Jurkat, Clone E6-1 (cell line): ENCODE measurements around the gene NLGN1.

ENCODE experiments used
- DNase-seq: peaks from one replicate; pipeline ENCODE4 v3.0.0-alpha.2; 2011; ENCODE audit warnings: low read depth, low spot score
- H3K4me3 ChIP-seq: 2 replicates; pipeline ENCODE4 v1.5.1; 2011; ENCODE audit warnings: mild to moderate bottlenecking, low read length, control low read depth, moderate library complexity

Gene NLGN1

DNA sequence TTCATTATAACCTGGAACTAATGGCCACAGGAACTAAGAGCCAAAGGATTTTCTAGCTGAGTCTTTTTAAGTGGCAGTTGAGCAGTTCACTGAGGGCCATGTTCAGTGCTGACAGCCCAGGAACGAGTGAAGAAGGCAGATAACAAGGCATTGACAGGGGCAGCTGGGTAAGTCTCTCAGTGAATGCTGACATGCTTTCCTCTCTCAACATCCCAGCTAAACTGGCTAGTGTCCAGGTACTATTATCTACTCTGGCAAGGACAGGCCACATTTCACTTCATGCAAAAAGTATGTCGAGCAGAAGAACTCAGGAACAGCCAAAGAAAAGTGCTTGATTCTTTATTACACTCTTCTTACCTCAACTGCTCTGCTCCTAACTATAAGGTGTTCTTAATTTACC is 515.9 kb downstream of the NLGN1 start:
- H3K4me3 ChIP-seq = no peak overlapping the region
- no peak for DNase-seq

DNA sequence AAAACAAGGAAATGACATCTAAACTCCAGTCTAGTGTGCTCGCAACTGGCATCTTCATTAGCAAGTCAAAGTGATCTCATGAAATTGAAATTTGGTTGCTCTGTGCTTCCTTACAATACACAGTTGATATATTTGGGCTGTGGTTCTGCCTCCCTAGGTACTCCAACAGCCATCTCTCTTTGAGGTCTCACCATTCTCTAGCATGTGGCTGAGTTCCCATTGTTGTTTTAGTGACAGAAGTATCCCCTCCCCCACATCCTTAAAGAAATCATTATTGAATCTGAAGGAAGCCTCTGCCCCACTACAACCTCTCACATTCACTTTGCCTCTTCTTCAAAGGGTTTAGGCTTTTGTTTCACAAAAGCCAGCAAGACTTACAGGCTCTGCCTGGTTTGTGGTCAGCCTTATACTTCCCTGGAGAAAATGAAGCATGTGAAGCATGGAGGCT is 516.5 kb downstream of the NLGN1 start:
- no peak overlapping the region for H3K4me3 ChIP-seq

DNA sequence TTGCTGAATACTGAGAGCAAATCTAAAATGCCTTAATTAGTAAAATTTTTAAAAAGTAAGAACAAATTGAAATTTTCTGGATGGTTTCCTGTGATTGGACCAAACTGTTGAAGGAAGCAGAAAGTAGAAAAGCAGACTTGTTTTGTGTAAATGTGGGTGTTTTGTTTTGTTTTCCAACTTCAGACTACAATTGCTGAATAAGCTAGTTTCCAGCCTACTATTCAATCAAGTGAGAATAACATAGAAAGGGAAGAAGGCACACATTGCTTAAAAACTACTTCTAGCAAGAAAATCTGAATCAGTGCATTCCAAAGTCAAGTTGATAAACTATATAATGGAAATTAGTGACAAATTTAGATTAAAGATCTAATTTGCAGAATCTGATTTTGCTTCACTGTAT is 519.3 kb downstream of the NLGN1 start:
- no peak overlapping the region for H3K4me3 ChIP-seq
- no peak for DNase-seq

More for the DNA sequence above, 516.5 kb downstream of the NLGN1 start:
- DNase-seq = peak; percentile 29

DNA sequence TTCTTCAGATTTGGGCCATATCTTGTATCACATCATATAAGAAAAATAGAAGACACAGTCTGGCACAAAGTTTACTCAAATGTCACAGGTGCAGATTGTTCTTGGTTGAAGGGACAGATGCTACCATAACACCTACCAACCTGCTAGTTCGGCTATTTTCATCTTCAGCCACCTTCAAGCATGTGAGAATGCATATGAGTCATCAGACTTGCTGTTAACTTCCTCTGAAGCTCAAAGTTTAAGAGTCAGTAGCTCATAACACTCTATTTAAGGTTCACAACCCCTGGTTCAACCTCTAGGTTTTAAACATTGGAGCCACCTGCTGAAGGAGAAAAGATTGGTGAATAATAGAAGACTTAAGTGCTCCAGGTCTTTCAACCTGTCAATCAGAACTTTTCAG is 522.8 kb downstream of the NLGN1 start:
- no peak for DNase-seq
- no peak overlapping the region for H3K4me3 ChIP-seq

DNA sequence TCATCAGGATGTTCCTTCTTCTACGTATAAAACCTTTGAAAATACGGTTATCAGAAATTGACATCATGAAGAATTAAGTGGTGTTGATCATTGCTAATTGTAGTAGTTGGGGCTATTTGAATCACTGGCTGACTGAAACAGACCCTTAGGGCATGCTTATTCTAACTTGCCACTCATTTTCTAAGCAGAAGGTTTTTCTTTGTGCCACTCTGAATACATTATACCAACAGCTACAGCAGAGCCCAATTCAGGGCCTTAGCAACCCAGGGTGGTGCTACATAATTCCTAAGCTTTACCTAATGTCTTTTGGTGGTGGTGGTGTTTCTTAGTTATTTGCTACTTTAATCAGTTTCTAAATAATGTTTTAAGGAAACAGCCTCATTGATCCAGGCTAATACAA is 524.2 kb downstream of the NLGN1 start:
- no peak for DNase-seq
- no peak overlapping the region for H3K4me3 ChIP-seq

DNA sequence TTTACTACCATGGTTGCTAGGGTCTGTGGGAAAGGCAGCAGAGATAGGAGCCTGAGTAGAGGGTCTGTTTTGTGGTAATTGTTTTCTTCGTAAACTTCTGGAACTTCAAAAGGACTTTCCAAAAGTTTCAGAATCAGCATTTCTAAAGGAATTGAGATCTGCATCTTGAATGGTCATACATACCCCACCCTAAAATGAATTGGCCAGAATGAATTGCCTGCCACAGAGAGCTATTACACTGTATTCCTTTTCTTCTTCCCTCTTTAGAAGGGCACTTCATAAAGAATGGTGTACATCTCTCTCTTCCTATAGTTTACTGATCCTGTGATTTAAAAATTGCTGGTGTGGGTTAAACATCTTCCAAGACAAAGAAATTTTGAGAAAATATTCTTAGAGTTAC is 525.7 kb downstream of the NLGN1 start:
- no peak for DNase-seq
- H3K4me3 ChIP-seq = no peak overlapping the region

DNA sequence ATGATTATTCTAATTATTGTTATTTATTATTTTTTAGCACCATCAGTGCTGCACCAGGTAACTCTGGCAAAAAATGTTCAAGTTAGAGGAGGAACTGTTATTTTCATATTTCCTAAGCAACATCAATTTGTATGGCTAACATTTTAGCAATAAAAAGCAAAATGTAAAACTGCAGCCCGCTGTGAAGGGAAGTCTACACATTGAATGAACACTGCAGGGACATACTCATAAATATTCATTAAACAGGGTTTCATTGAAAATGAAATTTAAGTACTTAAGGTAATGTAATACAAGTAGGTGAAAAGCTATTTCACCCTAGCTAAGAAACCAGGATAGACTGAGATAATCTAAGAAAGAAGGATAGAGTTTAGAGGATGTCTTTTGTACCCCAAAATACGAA is 532.7 kb downstream of the NLGN1 start:
- no peak overlapping the region for H3K4me3 ChIP-seq
- DNase-seq = no peak

DNA sequence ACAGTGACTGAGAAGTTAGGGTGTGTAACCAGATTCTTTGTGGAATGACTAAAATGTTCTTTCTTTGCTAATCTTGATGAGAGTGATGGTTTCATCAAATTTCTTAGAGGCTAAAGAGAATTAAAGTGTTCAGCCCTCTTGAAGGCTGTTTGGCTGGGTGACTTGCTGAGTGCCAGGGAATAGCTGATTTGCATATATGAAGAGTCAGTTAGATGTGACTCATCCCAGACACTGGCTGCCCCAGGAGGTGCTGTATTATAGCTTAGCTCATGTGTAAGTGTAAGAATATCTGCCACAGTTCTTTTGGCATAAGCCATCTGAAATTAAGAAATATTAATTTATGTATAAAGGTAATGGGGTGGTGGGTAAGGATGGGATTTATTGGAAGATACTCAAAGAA is 535.1 kb downstream of the NLGN1 start:
- DNase-seq = no peak
- H3K4me3 ChIP-seq = no peak overlapping the region

DNA sequence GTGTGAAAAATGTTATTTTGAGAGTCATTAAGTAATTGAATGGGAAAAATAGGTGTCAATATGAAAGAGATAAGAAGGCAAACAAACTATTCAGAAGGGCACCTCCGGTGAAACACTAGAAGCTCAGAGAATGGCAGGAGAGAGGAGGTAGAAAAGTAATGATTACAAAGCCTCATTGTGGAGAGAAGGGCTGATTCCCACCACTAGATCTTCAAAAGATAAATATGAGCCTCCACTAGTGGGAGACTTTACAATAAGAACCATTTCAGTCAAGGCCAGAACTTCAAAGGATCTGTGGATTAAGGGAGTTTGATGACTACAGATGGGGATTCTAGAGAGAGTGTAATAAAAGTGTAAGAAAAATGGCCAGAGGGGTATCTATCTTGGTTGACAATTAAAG is 535.6 kb downstream of the NLGN1 start:
- no peak for DNase-seq
- no peak overlapping the region for H3K4me3 ChIP-seq

DNA sequence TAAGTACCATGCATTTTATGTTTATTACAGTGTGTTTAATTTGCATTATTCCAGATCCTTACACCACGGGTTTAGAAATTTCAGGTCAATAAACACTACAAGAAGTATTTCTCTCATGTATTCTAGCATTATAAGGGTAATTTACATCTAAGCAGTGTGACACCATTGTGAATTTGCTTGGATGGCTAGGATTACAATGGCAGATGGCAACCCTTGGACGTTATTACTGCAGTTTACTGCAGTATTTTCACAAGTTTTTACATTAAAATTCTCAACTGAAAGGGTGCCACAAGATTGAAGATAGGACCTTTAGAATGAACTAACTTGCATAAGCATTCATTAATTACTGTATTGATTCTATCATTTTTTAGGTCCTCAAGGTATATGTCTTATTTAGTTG is 538.8 kb downstream of the NLGN1 start:
- H3K4me3 ChIP-seq = no peak overlapping the region
- no peak for DNase-seq

DNA sequence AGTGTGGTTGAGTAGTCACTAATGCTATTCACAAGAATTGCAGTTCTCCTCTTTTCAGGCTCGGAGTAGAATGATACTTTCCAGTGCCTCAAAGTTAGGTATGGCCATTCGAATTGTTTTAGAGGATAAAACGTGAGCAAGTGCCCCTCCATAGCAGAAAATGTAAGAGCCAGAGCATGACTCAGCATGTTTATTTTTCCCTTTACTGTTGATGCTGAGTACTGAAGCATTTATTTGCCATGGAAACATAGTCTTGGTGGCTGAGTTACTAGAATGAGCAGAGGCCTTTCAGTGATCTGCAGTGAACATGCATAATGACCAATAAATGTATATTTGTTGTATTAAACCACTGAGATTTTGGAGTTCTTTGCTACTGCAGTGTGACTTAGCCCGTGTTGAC is 540.6 kb downstream of the NLGN1 start:
- DNase-seq = no peak
- no peak overlapping the region for H3K4me3 ChIP-seq

DNA sequence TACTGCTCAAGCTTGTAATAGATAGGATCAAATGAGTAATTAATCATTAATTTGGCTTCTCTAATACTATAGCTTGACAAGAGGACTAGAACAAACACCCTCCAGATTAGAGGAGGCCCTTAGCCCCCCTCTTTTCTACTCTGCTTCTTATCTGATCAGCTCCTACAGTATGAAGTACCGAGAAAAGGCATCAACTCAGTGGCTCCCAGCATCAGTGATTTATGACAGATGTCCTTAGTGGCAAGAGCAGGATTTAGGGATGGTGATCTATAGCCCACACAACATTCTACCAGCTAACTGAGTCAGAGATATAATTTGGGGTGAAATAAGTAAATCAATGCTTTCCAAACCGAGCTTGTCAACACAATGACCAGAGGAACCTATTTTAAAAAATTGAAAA is 541.1 kb downstream of the NLGN1 start:
- no peak overlapping the region for H3K4me3 ChIP-seq
- DNase-seq = no peak

DNA sequence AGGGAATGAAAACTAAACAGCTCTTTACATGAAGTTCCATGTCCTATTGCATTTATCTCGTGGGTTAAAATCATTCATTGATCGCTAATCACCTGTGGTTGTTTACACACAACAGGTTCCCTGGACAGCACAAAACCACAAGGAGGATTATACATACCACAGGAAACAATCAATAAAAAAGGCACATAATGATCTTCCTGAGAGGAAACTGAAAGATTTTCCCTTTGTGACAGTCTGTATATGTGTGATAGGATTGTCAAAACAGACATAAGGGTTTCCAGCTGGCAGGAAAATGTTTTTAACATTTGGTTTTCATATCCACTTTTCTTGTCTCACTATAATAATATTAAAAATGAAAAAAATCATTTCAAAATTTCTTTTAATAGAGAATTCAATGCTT is 541.8 kb downstream of the NLGN1 start:
- DNase-seq = no peak
- H3K4me3 ChIP-seq = no peak overlapping the region

DNA sequence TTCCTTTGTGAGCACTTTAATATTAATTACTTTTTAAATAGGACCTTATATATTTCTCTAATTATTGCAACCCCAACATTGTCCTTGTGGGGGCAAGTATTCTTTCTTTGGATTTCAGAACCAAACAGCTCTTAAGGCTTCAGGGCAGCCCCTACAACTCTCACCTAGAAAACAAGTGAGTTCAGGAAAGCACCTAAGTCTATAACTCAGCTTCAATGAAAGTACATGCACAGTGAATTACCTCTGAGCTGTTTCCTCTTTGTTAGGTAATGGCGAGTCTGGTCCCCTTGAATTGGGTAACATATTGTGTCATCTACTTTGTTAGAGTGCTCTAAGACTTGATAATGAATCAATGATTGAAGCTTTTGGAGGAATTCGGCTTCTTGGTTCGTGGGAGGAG is 545.7 kb downstream of the NLGN1 start:
- DNase-seq = no peak
- no peak overlapping the region for H3K4me3 ChIP-seq

DNA sequence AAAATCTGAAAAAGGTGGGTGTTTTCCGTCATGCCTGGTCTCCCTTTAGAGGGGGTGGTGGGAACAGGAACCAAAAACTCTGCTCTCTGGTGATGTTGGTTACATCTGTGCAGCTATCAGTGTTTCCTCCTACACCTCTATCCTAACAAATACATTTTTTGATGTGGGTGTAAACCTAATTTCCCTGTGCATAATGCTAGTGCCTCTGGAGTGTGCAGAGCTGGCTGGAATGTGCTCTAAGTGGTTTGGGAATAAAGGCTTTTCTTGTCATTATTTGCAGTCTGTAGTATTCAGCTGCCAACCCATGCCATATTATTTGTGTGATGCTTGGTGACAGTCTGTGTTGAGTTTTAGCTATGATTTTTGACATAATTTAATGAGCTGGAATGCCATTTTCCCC is 547.6 kb downstream of the NLGN1 start:
- no peak overlapping the region for H3K4me3 ChIP-seq
- DNase-seq = no peak

DNA sequence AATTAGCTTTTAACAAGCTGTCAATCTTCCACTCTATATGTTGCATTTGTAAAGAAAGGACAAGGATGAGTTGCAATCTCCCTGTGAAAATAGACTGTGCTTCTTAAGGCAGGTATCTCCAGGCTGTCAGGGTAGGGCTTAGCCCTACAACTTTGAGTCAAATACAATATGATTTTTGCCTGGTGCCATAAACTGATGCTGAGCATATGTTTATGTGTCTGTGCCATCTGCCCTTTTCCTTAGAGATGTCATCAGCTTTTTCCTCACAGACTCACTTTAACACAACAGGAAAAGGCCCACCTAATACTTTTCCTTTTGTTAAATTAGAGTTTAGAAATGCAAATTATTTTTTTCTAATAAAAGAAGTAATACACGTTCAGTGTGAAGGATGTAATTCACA is 548.3 kb downstream of the NLGN1 start:
- no peak for DNase-seq
- no peak overlapping the region for H3K4me3 ChIP-seq

DNA sequence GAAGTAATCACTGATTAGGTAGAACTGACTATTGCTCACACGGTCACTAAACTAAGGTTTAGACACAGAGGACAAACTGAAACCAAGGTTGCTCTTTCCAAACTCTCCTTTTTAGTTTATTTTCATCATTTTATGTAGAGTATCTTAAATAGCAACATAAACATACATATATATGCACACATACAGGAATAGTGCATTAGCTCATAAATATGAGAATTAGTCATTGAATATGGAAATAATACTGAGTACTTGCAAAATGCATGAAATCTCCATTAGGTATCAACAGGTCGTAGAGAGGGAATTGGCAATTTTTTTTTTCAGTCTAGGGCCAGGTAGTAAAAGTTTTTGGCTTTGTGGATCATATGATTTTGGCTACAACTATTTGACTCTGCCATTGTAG is 557.1 kb downstream of the NLGN1 start:
- DNase-seq = no peak
- H3K4me3 ChIP-seq = no peak overlapping the region

DNA sequence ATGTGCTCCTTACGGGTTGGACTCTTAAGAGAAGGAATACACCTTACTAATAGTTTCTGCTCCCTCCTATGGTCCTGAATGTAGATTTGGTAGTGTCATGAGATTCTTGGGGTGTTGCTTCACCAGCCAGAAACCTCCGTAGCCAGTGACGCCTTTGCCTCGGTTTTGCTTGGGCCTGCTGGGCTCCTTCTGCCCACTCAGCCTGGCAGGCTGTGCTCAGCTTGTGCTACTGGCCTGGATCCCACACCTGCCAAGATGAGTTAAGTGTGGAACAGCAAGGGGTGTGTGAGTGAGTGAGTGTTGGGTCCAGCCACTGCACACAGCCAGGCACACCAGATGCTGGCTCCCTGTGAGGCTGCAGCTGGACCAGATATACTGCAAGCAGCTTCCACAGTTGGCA is 560.1 kb downstream of the NLGN1 start:
- no peak overlapping the region for H3K4me3 ChIP-seq
- DNase-seq = no peak

DNA sequence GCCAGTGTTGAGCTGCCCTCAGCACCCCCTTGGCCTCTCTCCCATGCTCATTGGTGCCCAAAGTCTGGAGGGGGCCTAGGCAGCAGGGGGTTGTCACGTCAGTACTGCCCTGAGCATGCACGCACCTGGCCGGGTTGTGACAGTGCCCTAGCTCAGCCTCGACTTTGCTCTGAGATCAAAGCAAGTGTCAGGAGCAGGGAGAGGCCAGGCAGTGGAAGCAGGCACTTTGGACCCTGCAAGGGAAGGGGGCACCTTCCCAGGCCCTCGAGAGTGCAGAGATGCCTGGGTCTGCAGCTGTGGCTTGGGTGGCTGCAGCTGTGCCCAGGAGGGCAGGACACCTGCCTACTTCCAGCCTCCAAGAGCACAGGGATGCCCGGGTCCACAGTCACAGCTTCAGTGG is 561.3 kb downstream of the NLGN1 start:
- DNase-seq = no peak
- no peak overlapping the region for H3K4me3 ChIP-seq

DNA sequence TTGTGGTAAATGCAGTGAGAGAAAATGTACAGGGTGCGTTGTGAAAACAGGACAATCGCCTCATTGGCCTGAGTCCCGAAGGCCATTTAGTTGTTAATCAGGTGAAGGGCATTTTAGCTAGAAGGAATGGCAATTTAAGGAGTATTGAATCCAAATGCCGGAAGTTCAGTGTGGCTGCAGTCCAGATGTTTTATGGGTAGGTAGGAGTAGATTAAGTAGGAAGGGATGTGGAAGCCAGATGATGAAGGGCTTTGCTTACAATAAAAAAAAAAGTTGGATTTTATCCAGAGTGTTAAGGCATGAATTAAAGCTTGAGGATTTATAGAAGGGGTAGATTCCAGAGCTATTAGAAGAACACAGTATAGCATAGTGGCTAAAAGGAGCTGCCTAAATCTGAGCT is 572.7 kb downstream of the NLGN1 start:
- H3K4me3 ChIP-seq = no peak overlapping the region
- no peak for DNase-seq

DNA sequence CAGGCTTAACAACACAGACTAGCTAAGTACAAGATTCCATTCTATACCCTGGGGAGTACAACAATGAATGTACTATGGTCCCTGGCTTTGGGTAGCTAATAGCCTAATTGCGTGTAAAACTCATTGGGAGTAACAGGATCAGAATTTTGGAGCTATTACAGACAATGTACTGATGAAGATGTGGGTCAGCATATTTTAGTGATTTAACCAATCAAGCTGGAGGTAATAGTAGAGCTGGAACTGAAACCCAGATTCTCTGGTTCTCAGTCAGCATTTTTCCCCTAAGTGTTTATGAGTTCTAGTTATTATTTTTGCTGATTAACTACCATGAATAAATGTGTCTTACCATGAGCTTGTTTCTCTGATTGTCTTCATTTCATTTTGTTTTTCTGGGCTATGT is 578.7 kb downstream of the NLGN1 start:
- H3K4me3 ChIP-seq = no peak overlapping the region
- no peak for DNase-seq

DNA sequence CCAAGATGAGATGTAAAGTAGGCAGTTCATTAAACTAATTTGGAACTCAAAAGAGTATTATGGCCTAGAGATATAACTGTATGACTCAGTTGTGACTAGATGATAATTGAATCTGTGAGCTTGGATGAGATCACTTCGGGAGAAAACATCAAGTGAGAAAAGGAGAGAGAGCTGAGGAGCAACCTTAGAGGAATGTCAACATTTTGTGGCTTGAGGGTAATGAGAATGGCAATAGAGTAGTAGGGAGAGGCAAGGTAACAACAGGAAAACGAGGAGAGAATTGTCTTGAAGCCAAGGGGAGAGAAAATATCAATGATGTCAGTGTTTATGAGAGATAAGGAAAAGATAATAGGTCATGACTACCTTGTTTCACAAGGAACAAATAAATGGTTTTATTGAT is 580.2 kb downstream of the NLGN1 start:
- no peak for DNase-seq
- H3K4me3 ChIP-seq = no peak overlapping the region
